Subcutaneous adipose tissue (tissue), 4 donors: Measurements from ENCODE around the gene LSM14B. TPM values are rescaled to one million over a fixed set of nuclear protein-coding genes. Genes with fewer than 3 reads are reported as not detected.

Experiments
- total RNA-seq, 4 donors: library from RNA; depleted of rRNA; stranded (reverse); fragments of >200 nt; gene quantifications; one replicate each; pipeline ENCODE4 v1.1.0, GENCODE V29; 2016
- TF ChIP-seq, protein P1 (sequence below): fragments of 450-650 bp; IDR thresholded peaks from one replicate; pipeline ENCODE4 v1.5.1; 2016; ENCODE audit warnings: low read depth, mild to moderate bottlenecking, control low read depth, antibody characterized with exemption, moderate library complexity

Gene LSM14B
- total RNA-seq, 4 donors from 2014 or later, result 18.3 to 33.0 (median 20.1) TPM

DNA sequence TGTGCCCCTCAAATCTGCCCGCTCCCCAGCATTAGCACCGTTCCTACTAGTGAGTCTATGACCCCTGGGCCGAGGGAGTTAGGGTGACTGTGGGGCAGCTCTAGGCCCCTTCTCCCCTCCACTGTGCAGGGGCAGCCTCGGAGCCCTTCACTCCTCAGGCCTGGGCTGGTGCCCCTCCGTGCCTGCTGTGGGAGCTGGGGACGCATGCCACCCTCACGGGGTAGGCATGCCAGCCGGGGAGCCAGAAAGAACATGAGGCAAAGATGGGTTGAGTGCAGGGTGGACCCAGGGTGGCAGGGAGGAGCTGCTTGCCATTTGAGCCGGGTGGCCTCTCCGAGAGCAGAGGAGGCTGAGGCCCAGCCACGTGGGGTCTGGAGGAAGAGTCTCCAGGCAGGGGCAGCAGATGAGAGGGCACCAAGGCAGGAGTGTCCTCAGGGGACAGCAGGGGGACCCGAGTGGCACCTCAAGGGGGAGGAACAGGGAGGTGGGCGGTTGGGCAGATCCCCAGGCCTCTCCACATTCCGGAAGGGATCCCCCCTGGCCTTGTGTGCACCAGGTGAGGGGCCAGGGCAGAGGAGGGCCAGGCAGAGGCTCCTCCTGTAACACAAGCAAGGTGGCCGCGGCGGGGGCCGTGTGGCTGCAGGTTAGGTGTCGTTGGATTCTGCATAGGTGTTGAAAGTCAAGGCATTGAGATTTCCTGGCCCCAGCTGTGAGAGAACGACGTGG, 18.6 kb upstream of the LSM14B start:
- TF ChIP-seq, protein P1, sequence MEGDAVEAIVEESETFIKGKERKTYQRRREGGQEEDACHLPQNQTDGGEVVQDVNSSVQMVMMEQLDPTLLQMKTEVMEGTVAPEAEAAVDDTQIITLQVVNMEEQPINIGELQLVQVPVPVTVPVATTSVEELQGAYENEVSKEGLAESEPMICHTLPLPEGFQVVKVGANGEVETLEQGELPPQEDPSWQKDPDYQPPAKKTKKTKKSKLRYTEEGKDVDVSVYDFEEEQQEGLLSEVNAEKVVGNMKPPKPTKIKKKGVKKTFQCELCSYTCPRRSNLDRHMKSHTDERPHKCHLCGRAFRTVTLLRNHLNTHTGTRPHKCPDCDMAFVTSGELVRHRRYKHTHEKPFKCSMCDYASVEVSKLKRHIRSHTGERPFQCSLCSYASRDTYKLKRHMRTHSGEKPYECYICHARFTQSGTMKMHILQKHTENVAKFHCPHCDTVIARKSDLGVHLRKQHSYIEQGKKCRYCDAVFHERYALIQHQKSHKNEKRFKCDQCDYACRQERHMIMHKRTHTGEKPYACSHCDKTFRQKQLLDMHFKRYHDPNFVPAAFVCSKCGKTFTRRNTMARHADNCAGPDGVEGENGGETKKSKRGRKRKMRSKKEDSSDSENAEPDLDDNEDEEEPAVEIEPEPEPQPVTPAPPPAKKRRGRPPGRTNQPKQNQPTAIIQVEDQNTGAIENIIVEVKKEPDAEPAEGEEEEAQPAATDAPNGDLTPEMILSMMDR, result no peak

DNA sequence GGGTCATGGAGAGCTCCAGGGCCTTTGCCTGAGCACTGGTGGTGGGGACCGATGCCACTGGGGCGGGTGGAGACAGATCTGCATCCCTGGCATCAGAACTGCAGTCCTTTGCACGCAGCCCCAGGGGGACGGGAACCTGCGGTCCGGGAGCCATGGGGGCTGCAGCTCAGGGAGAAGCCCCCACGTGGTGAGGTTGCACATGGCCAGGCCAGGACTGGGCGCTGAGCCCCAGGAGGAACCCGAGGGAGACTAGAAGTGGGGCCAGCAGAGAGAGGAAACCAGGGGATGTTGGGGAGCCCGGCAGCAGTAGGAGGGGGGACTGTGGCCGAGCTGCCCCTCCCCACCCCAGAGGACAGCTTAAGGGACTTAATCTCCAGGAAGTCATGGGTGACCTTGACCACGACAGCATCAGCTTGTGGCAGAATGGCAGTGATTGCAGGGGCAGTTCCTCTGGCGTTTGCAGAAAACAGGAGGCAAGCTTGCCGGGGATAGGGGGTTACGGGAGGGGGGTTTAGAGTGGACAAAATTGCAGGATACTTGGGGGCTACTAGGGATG, 18.0 kb upstream of the LSM14B start:
- TF ChIP-seq, protein P1, result no peak

DNA sequence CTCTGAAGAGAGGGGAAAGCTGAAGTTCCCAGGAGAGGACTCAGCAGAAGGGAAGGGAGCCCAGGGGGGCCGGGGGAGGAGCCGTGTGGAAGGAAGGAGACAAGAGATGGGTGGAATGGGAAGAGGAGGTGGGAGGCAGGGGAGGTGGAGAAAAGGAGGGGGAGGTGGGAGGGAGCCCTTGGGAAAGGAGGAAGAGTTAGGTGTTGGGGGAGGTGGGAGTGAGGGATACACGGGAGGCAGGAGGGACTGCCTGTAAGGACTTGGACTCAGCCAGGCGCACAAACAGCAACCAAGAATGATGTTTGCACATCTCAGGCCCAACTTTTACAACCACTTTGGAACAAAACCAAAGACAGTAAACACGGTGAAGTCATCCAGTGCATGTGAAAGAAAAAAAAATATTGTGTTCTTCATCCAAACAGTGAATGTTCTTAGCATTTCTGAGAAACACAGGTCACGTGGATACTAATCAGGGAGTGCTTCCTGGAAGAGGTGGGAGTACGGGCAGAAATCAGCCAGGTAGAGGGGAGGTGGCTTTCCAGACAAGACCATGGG, 17.4 kb upstream of the LSM14B start:
- TF ChIP-seq, protein P1, result no peak

DNA sequence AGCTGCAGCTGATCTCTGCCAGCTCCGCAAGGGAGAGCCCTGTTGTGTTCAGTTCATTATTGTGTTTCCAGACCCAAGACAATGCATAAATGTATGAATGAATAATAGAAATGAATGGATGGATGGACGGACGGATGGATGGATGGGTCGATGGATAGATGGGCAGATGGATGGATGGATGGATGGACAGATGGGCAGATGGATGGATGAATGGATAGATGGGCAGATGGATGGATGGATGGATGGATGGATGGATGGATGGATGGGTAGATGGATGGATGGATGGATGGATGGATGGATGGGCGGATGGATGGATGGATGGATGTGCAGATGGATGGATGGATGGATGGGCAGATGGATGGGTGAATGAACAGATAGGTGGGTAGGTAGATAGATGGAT, 16.7 kb upstream of the LSM14B start:
- TF ChIP-seq, protein P1, result no peak

DNA sequence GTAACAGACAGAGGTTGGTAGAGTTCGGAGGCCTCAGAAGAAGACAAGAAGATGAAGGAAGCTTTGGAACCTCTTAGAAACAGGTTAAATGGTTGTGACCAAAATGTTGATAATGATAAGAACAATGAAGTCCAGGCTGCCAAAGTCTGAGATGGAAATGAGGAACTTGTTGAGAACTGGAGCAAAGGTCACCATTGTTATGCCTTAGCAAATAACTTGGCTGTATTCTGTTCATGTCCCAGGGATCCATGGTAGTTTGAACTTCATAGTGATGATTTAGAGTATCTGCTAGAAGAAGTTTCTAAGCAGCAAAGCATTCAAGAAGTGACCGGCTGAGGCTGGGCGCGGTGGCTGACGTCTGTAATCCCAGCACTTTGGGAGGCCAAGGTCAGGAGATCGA, 11.1 kb upstream of the LSM14B start:
- TF ChIP-seq, protein P1, result no peak

DNA sequence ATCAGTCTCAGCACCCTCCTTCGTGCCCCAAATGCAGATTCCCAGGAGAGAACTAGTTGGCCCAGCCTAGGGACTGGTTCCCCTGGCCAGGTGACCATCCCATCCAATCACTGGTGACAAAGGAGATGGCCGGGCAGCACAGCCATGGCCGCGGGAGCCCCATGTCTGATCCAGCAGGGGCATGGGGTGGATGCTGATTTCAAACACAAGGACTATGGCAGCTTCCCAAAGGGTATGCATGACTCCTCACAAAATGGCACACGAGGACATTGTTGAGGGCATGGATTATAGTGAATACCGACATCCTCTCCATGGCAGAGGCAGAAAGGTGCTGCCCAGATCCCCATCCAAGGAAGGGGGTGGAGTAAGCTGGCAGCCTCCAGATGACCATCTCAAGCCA, 9.9 kb upstream of the LSM14B start:
- TF ChIP-seq, protein P1, result no peak

DNA sequence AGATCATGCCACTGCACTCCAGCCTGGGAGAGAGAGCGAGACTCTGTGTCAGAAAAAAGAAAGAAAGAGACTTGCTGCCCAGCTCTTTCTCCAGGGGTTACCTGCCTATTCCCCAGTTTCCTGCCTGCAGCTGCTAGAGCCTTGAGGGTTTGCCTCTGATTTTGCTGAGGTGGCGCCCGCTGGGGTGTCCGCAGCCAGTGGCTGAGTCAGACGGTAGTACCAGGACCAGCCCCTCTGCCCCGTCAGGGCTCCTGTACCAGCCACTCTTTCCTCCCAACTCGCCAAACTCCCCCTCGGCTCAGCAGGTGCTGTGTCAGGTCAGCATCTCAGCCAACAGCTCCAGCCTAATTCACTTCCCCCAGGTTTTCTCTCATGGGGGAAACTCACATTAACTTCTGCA, 7.4 kb upstream of the LSM14B start:
- TF ChIP-seq, protein P1, result no peak
